Measurements from ENCODE around the gene PTPRJ. TPM values are rescaled to one million over a fixed set of nuclear protein-coding genes. Genes with fewer than 3 reads are reported as not detected.
"Not testable (repeated sequence)": the region's sequence is repeated elsewhere in the genome, so short reads cannot be mapped to it uniquely, and the experiment has no call there.

Gene PTPRJ
- total RNA-seq, 1 donor from 2014 or later, result 4.7 TPM

DNA sequence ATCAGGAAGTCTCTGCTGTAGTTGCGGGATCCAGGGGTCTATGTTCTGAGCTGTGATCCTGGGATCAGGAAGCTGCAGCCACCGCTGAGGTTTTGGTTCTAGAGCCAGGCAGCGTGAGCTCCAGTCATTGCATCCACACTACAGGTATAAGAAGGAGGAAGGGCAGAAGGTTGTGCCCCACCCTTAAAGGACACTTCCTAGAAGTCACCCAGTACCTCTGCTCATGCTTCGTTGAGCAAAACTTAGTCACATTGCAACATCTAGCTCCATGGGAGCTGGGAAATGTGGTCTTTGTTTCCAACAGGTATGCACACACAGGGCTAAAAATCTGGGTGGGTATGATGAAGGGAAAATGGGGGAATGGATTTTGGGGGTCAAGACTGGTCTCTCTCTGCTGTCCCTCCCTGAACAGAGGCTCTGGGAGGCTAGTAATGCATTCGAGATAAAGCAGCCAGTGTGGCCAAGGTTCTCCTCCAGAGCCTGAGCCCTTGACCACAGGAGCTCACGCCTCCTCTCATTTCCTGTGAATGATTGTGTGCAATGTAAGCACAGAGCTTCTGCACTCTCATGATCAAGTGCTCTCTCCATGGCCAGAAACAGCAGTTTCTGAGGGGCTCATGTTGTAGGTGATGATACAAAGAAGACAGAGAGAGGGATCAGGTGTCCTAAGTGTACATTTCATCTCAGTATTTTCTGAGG, 149.5 kb downstream of the PTPRJ start:
- Histone ChIP-seq H3K27me3 (no peaks in the 10 kb centered on the region), H3K4me3 (no peak overlapping the region), H3K9me3 (no peaks in the 10 kb centered on the region), H3K36me3 (peaks cover 0 to 15% of the 10 kb centered on the region in 2 donors), H3K4me1 (no peaks in the 10 kb centered on the region), H3K27ac (no peak overlapping the region)
- no peak for DNase-seq (ENCODE audit: extremely low spot score in 2 of 2)
- intact Hi-C loops (cut with DNase I), result no loop called here
- TF ChIP-seq POLR2A (IDR thresholded peaks at IDR 0.05), result no peak

DNA sequence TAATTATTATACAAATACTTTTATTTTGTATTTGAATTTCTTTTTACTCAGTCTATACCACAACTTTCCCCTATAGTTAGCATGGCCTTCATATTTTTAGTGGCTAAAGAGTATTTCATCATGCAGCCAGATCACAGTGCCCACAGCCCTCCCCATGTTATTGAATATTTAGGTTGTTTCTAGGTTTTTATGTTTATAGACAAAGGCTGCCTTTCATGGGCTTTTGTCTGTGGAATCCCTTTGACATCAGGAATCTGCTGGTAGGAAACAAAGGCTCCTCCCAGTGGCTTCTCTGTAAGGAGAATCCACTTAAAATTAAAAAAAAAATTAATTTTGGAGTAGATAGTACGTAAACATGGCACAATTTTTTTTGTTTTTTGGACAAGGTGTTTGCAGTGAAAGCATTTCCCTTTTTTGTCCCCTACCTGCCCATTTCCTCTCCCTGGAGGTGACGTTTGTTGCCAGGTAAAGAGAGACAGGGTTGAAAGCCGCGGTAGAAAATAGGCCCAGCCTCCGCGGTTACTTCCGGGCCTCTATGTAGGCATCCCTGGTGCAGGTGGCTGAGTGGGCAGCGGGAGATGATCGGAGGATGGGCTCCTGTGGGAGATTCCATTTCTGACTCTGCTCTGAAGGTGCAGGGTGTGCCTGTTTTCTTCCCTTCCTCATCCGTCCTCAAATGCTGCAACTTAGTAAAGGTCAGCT, 154.0 kb downstream of the PTPRJ start:
- Histone ChIP-seq H3K4me3 (no peak overlapping the region), H3K36me3 (no peaks in the 10 kb centered on the region), H3K27me3 (no peaks in the 10 kb centered on the region), H3K4me1 (no peaks in the 10 kb centered on the region), H3K9me3 (no peaks in the 10 kb centered on the region), H3K27ac (no peak overlapping the region)
- intact Hi-C loops (cut with DNase I), result no loop called here
- TF ChIP-seq, protein P1, sequence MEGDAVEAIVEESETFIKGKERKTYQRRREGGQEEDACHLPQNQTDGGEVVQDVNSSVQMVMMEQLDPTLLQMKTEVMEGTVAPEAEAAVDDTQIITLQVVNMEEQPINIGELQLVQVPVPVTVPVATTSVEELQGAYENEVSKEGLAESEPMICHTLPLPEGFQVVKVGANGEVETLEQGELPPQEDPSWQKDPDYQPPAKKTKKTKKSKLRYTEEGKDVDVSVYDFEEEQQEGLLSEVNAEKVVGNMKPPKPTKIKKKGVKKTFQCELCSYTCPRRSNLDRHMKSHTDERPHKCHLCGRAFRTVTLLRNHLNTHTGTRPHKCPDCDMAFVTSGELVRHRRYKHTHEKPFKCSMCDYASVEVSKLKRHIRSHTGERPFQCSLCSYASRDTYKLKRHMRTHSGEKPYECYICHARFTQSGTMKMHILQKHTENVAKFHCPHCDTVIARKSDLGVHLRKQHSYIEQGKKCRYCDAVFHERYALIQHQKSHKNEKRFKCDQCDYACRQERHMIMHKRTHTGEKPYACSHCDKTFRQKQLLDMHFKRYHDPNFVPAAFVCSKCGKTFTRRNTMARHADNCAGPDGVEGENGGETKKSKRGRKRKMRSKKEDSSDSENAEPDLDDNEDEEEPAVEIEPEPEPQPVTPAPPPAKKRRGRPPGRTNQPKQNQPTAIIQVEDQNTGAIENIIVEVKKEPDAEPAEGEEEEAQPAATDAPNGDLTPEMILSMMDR (IDR thresholded peaks at IDR 0.05), result no peak
- TF ChIP-seq POLR2A (IDR thresholded peaks at IDR 0.05), result no peak
- no peak for TF ChIP-seq POLR2AphosphoS5 (IDR thresholded peaks at IDR 0.05; ENCODE audit: insufficient read depth in 1 of 2, low read depth in 1 of 2)
- no peak for DNase-seq (ENCODE audit: extremely low spot score in 2 of 2)

DNA sequence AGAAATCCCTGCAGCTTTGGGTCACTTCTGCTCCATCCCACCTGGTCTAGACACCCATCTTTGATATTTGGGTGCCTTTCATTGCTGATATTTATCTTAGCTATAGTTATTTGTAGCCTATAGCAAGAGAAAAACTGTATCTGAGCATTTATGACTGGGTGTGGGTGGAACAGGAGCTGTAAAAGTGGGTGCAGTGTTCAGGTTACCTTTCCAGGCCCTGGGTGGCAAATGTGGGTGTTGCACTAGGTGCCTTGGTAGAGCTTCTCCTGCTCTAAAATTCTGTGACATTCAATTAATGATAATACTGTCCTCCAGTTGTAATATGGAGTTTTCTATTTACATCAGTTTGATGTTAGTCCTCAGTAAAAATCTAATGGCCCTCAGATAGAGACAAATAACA, 157.9 kb downstream of the PTPRJ start:
- Histone ChIP-seq H3K27me3 (no peaks in the 10 kb centered on the region), H3K9me3 (no peaks in the 10 kb centered on the region), H3K4me1 (no peaks in the 10 kb centered on the region), H3K36me3 (no peaks in the 10 kb centered on the region), H3K4me3 (no peak overlapping the region), H3K27ac (no peak overlapping the region)
- TF ChIP-seq POLR2AphosphoS5 (IDR thresholded peaks at IDR 0.05; ENCODE audit: insufficient read depth in 1 of 2, low read depth in 1 of 2), result no peak
- TF ChIP-seq, protein P1 (IDR thresholded peaks at IDR 0.05), result no peak
- no peak for TF ChIP-seq POLR2A (IDR thresholded peaks at IDR 0.05)
- intact Hi-C loops (cut with DNase I), result no loop called here
- no peak for DNase-seq (ENCODE audit: extremely low spot score in 2 of 2)

DNA sequence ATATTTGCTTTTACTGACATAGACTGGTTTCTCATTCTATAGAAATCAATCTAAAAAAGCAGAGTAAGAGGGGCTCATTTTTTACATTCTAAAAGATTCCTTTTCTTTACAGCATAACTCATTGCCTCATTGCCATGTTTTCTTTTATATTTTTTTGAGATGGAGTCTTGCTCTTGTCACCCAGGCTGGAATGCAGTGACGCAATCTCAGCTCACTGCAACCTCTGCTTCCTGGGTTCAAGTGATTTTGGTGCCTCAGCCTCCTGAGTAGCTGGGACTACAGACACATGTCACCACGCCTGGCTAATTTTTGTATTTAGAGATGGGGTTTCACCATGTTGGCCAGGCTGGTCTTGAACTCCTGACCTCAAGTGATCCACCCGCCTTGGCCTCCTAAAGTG, 159.5 kb downstream of the PTPRJ start:
- H3K4me1 ChIP-seq; H3K36me3 ChIP-seq; H3K27ac ChIP-seq; H3K27me3 ChIP-seq; intact Hi-C loops (cut with DNase I); H3K9me3 ChIP-seq; H3K4me3 ChIP-seq; DNase-seq (ENCODE audit: extremely low spot score in 2 of 2): not testable (repeated sequence)

DNA sequence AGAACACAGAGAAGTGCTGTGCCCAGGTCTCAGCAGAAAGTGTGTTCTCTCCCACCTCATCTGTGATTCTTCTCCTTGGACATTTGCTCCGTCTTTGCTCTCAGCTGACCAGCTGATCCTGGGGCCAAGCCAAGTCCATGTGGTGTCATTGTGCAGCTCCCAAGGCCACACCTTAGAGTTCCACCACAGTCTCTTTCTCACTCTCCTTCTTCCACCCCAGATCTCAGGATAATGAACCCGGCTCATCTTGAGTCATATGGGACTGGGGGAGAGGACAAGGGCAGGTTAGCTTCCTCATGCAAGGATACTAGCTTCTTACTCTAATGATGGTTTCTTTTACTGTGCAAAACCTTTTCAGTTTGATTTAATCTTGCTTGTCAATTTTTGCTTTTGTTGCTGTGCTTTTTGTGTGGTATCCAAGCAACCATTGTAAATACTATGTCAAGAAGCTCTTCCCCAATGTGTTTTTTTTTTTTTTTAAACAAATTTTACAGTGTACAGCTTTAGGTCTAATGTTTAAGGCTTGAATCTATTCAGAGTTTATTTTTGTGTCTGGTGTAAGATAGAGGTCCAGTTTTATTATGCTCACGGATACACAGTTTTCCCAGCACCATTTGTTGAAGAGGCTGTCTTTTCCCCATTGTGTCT, 161.2 kb downstream of the PTPRJ start:
- no peak overlapping the region for H3K4me3 ChIP-seq
- TF ChIP-seq POLR2A (IDR thresholded peaks at IDR 0.05) (no peak), POLR2AphosphoS5 (IDR thresholded peaks at IDR 0.05; ENCODE audit: insufficient read depth in 1 of 2, low read depth in 1 of 2) (no peak)
- TF ChIP-seq, protein P1 (IDR thresholded peaks at IDR 0.05), result no peak
- intact Hi-C loops (cut with DNase I), result no loop called here
- DNase-seq (ENCODE audit: extremely low spot score in 2 of 2), result no peak
- no peaks in the 10 kb centered on the region for H3K4me1 ChIP-seq
- H3K9me3 ChIP-seq, result no peaks in the 10 kb centered on the region
- H3K27me3 ChIP-seq, result no peaks in the 10 kb centered on the region
- no peaks in the 10 kb centered on the region for H3K36me3 ChIP-seq
- H3K27ac ChIP-seq, result no peak overlapping the region

DNA sequence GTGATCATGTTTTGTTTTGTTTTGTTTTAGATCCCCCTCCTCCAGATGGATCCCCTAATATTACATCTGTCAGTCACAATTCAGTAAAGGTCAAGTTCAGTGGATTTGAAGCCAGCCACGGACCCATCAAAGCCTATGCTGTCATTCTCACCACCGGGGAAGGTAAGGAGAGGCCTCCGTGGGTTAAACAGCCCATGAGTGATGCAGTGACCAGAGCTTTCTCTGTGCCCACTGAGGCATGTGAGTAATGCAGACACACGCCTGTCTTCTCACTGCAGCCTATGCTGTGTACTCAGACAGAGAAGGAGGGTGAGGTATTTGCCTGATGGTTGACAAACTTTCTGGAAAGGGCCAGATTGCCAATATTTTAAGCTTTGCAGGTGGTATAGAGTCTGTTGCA, 162.5 kb downstream of the PTPRJ start:
- no peaks in the 10 kb centered on the region for H3K36me3 ChIP-seq
- no peak overlapping the region for H3K4me3 ChIP-seq
- DNase-seq (ENCODE audit: extremely low spot score in 2 of 2), result no peak
- TF ChIP-seq POLR2AphosphoS5 (IDR thresholded peaks at IDR 0.05; ENCODE audit: insufficient read depth in 1 of 2, low read depth in 1 of 2), result no peak
- no peak for TF ChIP-seq POLR2A (IDR thresholded peaks at IDR 0.05)
- TF ChIP-seq, protein P1 (IDR thresholded peaks at IDR 0.05), result no peak
- no peaks in the 10 kb centered on the region for H3K4me1 ChIP-seq
- no peaks in the 10 kb centered on the region for H3K9me3 ChIP-seq
- intact Hi-C loops (cut with DNase I), result no loop called here
- no peak overlapping the region for H3K27ac ChIP-seq
- no peaks in the 10 kb centered on the region for H3K27me3 ChIP-seq

All from vagina (tissue), 2 donors.